GM19372 (cell line): ENCODE results near the gene GNAQ.

Source experiments
- ATAC-seq: cut with Tn5 transposase; IDR thresholded peaks from one replicate; pipeline ENCODE4 v1.9.1; 2021; ENCODE audit warnings: mild to moderate bottlenecking, low read depth, moderate library complexity; ENCODE audit not compliant: unreplicated experiment

GNAQ gene

GRCh38 chr9:78005231-78006002 lies 26.2 kb downstream of the GNAQ start:
- no peak for ATAC-seq

DNA sequence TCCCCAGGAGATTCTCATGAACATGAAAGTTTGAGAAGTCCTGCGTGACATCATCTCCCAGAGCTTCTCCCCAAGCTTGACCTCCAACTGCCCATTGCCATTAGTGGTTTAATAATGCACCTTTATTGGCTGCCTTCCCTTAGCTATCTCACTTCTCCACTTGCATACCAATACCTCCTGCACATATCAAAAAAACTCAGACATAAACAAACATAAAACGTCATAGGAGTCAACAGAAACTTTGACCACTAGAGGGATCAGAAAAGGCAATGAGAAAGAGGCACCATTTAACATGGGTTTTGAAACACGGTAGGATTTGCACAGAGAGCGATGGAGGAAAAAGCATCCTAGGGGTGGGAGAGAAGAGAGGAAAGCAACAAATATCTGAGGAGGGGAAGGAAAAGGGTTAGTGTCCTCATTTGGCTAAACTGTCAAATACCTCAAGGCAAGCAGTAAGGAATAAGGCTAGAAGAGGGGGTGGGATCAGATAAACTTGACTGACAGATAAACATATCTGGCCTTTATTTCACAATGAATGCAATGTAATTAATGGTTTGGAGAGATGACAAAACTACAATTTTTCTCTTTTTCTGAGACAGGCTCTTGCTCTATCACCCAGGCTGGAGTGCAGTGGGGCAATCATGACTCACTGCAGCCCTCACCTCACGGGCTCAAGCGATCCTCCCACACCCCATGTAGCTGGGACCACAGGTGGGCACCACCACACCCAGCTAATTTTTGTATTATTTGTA lies 27.0 kb downstream of the GNAQ start:
- no peak for ATAC-seq

DNA sequence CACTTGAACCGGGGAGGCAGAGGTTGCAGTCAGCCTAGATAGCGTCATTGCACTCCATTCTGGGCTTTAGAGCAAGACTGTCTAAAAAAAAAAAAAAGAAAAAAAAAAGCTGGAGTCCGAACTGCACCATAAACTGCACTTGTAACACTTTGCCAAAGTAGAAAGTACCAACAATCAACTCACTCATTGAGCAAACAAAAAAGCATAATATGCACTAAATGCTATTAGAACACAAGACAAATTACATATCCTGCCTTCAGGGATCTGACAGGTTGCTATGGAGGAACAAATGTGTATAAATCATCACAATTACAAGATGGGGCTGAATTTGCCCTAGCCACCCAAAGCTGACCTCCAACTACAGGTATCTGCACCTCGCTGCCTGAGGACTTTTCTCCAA lies 27.9 kb downstream of the GNAQ start:
- ATAC-seq, result no peak

GRCh38 chr9:78001946-78002731 lies 29.5 kb downstream of the GNAQ start:
- ATAC-seq, result no peak

DNA sequence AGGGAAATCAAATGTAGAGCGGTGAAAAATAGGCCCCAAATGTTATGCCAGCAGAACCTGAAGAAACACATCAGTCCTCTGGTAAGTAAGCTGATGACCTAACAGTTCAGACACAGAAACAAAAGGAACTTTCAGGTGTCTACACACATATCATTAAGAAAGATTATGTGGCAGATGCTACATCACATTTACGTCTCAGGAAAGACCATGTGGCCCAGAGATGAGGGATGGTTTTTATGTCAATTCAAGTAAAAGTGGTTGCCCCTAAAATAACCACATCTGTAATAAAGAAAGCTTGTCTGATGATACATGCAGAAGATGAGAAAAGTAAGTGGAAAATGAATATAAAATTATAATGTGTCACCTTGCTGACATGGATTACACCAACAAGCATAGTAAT lies 31.4 kb downstream of the GNAQ start:
- ATAC-seq, result no peak

DNA sequence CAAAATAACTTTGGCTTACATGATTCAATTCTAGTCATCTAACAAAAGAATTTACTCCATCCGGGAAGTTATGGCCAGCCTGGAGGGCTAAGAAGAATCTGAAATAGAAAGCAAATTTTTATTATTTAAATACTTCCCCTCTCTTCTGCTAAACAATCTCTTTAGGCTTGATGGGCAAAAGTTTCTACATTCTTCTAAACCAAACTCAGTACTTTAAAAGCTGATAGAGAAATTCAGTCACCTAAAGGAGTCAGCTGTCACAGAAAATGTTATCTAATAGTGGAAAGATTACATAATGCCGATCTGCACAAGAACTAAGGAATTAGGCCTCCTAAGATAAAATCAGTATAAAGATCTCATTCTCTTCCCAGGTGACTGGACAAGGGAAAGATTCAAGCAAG lies 32.4 kb downstream of the GNAQ start:
- no peak for ATAC-seq

- ATAC-seq, result no peak
Measured at GRCh38 chr9:77997611-77998284, 33.9 kb downstream of the GNAQ start.

DNA sequence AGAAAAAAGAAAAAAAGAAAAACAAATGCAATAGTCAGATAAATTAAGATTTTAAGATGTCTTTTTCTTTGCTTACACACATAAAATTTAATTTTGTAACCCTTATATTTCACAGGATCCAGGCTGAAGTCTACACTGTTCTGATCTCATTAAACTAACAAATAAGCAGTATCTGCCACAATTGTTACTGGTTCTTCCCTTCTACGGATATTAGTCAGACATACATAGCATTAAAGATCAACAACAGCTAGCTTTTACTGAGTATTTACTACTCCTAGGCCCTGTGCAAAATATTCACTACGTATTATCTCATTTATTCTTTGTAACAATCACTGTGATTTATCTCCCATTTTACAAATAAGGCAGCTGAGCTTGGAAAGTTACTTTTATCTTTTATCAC lies 34.9 kb downstream of the GNAQ start:
- ATAC-seq, result no peak

DNA sequence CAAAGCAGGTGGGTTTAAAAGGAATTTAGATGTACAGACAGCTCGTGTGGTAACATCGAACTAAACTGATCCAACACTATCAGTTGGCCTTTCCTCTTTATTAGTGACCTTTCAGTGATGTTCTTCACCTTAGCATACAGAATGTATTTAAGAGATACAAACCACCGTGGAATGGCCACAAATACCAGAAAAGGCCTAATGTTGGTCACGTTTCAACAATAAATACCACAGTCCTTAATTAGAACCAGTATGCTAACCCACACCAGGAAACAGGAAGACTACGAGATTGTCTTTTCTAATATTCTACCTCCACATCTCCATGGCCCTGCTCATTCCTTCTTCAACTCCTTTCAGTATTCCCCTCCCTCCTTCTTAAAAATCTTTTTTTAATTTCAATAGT lies 40.4 kb downstream of the GNAQ start:
- ATAC-seq, result no peak

DNA sequence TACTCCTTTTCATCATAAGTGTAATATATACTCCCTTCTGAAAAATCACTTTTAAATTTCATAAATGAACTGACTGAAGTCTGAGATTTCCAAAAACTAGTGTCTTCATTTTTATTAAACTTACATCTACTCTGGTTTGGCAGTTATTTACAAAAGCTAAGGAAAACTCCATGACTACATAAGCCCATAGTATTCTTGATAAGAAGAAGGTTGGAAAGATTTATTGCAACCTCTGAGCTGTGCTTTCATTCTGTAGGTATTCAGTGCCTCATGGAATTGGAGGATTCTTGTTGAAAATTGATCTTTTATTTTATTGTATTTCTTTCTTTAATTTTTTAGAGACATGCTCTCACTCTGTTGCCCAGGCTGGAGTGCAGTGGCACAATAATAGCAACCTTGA lies 41.7 kb downstream of the GNAQ start:
- no peak for ATAC-seq

DNA sequence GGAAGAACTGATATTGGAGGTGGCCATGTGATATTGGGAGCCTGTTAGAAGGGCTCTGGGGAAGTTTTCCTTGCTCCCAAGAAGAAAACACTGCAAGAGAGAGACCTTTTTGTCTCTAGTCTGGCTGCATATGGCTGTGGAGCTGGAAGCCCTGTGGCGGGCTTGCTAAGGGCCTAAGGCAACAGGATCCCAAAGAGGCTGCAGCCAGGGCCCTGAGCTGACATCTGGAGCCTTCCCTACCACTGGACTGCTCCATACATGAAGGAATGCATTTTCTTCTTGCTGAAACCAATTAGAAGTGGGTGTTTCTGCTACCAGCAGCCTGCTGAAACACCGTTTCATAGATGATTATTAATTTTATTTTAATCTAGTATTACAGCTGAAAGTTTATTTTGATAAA lies 42.2 kb downstream of the GNAQ start:
- no peak for ATAC-seq

DNA sequence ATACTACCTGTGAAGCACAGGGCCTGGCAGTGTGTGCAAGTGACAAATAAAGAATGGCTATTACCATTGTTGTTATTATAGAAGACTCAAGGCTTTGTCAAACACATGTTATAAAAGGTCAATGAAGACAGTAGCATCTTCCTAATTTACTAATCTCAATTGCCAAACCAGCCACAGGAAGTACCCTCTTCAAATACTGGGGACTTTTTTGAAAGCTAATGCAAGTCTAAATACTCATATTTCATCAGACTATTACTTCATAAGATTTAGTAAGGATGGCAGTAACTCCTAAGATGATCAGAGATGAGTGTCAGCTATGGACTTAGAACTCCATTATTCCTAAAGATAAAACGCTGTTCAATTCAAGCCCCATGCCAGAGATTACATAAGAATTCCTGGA lies 43.0 kb downstream of the GNAQ start:
- no peak for ATAC-seq

DNA sequence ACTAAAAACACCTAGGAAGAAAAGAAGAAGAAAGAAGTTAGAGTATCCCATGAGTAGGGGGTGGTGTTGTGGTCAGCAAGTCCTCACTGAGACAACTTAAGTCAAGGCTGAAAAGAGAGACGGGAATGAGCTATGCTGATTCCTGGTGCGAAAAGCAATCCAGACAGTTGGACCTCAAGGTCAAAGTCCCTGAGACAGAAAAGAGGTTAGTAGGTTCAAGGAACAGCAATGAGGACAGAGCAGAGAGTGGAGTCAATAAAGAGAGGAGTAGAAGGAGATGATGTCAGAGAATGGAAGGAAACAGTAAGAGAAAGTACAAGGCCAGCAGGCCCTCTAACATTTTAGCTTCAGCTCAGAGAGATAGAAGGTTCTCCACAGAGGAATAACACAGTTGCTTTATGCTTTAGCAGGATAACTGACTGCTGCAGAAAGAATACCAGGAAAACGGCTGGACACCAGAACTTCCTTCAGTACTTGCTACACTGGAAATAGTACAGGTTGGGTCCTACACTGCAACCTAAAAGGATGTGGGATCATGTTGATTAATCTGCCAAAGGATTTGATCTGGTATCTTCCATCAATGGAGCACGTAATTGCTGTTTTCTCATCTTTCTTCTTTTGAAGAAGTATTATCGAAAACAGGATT lies 43.6 kb downstream of the GNAQ start:
- no peak for ATAC-seq

DNA sequence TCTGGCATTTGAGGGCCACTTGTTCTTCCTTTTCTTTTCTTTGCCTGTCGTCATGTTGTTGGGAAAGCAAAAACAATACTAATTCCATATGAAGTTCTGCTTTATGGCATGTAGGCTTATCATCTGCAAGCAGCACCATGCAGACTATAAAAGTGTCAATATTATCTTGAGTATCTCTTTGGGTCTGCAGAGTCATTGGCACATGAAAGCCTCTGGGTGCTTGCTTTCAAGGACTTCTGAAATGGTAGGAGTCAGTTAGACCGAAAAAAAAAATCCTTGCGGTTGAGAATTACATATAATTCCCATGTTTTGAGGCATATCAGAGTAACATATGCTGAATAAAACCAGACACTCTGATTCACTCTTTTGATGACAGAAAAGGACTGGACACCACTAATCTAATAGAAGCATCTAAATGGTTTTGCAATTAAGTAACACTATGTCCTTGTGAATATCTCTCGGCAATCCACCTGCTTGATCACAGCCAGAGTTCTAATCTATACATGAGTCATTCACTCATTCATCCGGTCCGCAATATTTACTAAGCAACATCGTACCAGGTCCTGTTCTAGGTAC lies 44.4 kb downstream of the GNAQ start:
- ATAC-seq, result no peak

DNA sequence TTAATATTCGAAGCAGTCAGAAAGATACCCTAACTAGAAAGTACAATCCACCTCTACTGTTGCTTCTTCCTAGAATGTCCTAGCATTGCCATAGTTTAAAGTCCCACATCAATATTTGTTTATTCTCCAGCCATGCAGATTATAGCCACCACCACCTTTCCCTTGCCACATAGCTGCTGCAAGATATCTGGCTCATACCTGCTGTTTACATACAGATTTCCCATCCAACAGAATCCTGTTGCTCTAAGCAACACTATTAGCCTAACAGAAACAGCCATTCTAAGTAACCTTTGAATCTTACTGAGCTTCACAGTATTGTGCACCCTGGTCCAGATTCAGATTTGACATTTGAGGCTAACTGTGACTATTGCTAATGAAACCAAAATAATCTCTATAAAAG lies 45.6 kb downstream of the GNAQ start:
- ATAC-seq, result no peak

DNA sequence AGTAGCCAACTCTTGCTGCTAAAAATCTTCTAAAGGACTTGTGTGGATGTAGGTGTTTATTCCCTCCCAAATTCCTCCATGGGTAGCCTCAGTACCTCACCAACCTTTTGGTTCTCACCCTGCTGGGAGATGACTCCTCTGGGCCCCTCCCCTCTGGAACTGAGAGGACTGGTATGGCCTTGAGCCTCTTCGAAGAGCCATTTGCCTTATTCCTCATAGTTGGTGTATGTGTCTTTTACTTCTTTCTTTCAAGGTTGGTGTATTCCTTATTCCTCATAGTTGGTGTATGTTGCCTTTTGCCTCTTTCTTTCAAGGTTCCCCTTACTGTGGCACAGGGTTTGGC lies 48.3 kb downstream of the GNAQ start:
- ATAC-seq, result no peak

- no peak for ATAC-seq
Measured at GRCh38 chr9:77982581-77983319, 48.9 kb downstream of the GNAQ start.

DNA sequence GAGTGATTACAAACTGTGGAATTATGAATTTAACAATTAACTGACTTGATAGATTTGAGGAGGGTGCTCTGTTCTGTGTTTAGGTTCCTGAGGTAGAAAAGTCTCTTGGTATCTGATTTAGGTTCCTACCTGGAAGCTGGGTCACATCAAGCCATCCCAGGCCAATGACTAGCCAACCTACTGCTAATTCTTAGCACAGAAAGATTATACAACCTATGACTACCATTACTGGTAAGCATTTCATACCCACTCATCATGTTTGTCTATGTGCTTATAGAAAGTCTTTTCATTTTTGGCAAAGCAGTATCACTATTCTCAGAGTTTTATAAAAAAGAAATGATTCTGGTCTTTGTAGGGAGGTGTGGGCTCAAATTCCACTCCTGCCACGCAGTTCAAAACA lies 49.7 kb downstream of the GNAQ start:
- no peak for ATAC-seq

DNA sequence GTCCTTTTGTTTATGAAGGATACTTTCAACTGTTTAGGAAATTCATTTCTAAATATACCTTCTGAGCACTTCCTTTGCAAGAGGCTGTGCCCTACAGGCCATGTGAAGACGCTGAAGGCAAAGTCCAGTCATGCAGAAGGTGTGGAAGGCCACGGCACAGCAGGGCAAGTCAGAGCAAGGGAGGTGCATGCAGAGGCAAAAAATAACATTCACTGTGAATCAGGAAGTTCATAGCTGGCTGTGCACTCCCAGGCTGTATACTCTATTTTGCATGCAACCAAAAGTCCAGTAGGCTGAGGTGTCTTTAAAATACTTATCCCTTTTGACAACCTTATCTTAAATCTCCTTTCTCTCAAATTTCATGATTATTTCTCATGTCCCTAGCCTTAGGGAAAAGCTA lies 50.3 kb downstream of the GNAQ start:
- ATAC-seq, result no peak
